K562 (cell line): ENCODE measurements around the gene FUT2. TPM values are rescaled to one million over a fixed set of nuclear protein-coding genes. Genes with fewer than 3 reads are reported as not detected.

Experiments
- CHCHD3 ChIP-seq: fragments of 250-450 bp; sonication (Bioruptor Pico); IDR thresholded peaks from 2 replicates; pipeline ENCODE4 v2.1.2; 2022; ENCODE audit warnings: mild to moderate bottlenecking
- CREB5 ChIP-seq: fragments of 250-450 bp; sonication (Bioruptor Pico); IDR thresholded peaks from 2 replicates; pipeline ENCODE4 v1.5.0; 2020; ENCODE audit warnings: mild to moderate bottlenecking
- CUX1 ChIP-seq: fragments of 200-800 bp; sonication (Bioruptor generic); IDR thresholded peaks from 2 replicates; pipeline ENCODE4 v1.6.1; 2016; ENCODE audit warnings: missing genetic modification characterization, missing compliant biosample characterization
- FOXJ3 ChIP-seq: sonication (generic); formaldehyde crosslinking; IDR thresholded peaks from 2 replicates; pipeline ENCODE4 v1.4.0; 2020; ENCODE audit warnings: mild to moderate bottlenecking, missing genetic modification reagents
- JUND ChIP-seq, 2 experiments: IDR thresholded peaks; 2 replicates in 1 of 2; 3 replicates in 1 of 2; pipeline ENCODE4 v1.6.1; 2011; ENCODE audit warnings: borderline replicate concordance in 2 of 2, low read depth in 2 of 2, low read length in 2 of 2, improper control_type of control experiment in 1 of 2, missing biosample characterization in 1 of 2, missing genetic modification characterization in 1 of 2, missing genetic modification reagents in 1 of 2
- MBD2 ChIP-seq: sonication (generic); IDR thresholded peaks from 2 replicates; pipeline ENCODE4 v1.6.1; 2016; ENCODE audit warnings: low read depth, borderline replicate concordance
- PRDM10 ChIP-seq: fragments of 450-650 bp; IDR thresholded peaks from 2 replicates; pipeline ENCODE4 v1.6.1; 2018; ENCODE audit not compliant: partially characterized antibody
- SREBF1 ChIP-seq: fragments of 150-350 bp; IDR thresholded peaks from 2 replicates; pipeline ENCODE4 v1.6.1; 2014; ENCODE audit warnings: antibody characterized with exemption, low read depth, low read length, borderline replicate concordance
- SUPT5H ChIP-seq: fragments of 450-650 bp; IDR thresholded peaks from 2 replicates; pipeline ENCODE4 v1.6.1; 2016
- TAF1 ChIP-seq: IDR thresholded peaks from 2 replicates; pipeline ENCODE4 v1.6.1; 2011; ENCODE audit warnings: mild to moderate bottlenecking, low read length, moderate library complexity; ENCODE audit not compliant: insufficient read depth, control insufficient read depth, severe bottlenecking; ENCODE audit errors: extremely low read depth
- UBTF ChIP-seq, 2 experiments: IDR thresholded peaks; 2 replicates each; pipeline ENCODE4 v1.6.1; 2012; ENCODE audit warnings: improper control_type of control experiment in 2 of 2, low read depth in 2 of 2, low read length in 2 of 2, borderline replicate concordance in 1 of 2
- USF2 ChIP-seq: sonication (generic); formaldehyde crosslinking; IDR thresholded peaks from 2 replicates; pipeline ENCODE4 v1.5.0; 2020; ENCODE audit warnings: missing genetic modification reagents
- ZNF830 ChIP-seq: fragments of 250-450 bp; sonication (Bioruptor Pico); IDR thresholded peaks from 2 replicates; pipeline ENCODE4 v1.5.0; 2021; ENCODE audit warnings: mild to moderate bottlenecking
- polyA plus RNA-seq, 8 experiments: library from polyadenylated mRNA; depleted of rRNA in 4 of 8; stranded (reverse) in 5 of 8; unstranded in 3 of 8; fragments of >200 nt; fragmentation: Nextera tagmentation in 2 of 8; fragmentation: Illumina TruSeq in 1 of 8; extraction: Ambion mirVana in 2 of 8; extraction: Trizol in 1 of 8; gene quantifications; 2 replicates each; pipeline versions ENCODE4 v1.2.1 to v1.2.3, GENCODE V29; 2011 to 2014; ENCODE audit warnings: inconsistent platforms in 1 of 8, missing spikeins in 1 of 8
- total RNA-seq, 7 experiments: library from RNA; depleted of rRNA in 6 of 7; stranded (reverse); fragments of >200 nt in 6 of 7; fragmentation: Illumina TruSeq in 2 of 7; extraction: Trizol in 2 of 7; gene quantifications; 2 replicates each; pipeline versions ENCODE4 v1.2.1 to v1.2.3, GENCODE V29; 2011 to 2021; ENCODE audit warnings: low replicate concordance in 1 of 7

The FUT2 gene
- total and polyA plus RNA-seq, 9 of the 15 experiments (the other 6 are each of a cell fraction or from before 2014, with no cell fraction given) = 0.03 to 0.04 TPM; not detected in 7

- TF ChIP-seq PRDM10 (no peak), JUND (IDR thresholded peaks at IDR 0.05; ENCODE audit: borderline replicate concordance, low read depth, low read length) (no peak), JUND (tag; IDR thresholded peaks at IDR 0.05; ENCODE audit: borderline replicate concordance, low read depth, low read length) (peak; percentile 28; the same call in 1 of the 3 replicates), SREBF1 (no peak), MBD2 (no peak), CHCHD3 (CRISPR knock-in tag) (no peak), CUX1 (CRISPR knock-in tag) (no peak), CREB5 (no peak), USF2 (no peak), UBTF (IDR thresholded peaks at IDR 0.05; ENCODE audit: borderline replicate concordance in 1 of 2, low read depth in 2 of 2, low read length in 2 of 2) (no peak), TAF1 (no peak), FOXJ3 (CRISPR knock-in tag) (no peak), ZNF830 (CRISPR knock-in tag) (no peak), SUPT5H (no peak)
Measured at GRCh38 chr19:48726556-48726955, 30.8 kb downstream of the FUT2 start (continued).
